ENCODE results near the gene SEZ6L2. TPM values are rescaled to one million over a fixed set of nuclear protein-coding genes. Genes with fewer than 3 reads are reported as not detected.
A peak's percentile ranks its signal among the peaks of the same experiment; 100 is the strongest.
"Not testable (repeated sequence)": the region's sequence is repeated elsewhere in the genome, so short reads cannot be mapped to it uniquely, and the experiment has no call there.

The SEZ6L2 gene
- total RNA-seq, 1 donor from 2014 or later: 15.7 TPM

DNA sequence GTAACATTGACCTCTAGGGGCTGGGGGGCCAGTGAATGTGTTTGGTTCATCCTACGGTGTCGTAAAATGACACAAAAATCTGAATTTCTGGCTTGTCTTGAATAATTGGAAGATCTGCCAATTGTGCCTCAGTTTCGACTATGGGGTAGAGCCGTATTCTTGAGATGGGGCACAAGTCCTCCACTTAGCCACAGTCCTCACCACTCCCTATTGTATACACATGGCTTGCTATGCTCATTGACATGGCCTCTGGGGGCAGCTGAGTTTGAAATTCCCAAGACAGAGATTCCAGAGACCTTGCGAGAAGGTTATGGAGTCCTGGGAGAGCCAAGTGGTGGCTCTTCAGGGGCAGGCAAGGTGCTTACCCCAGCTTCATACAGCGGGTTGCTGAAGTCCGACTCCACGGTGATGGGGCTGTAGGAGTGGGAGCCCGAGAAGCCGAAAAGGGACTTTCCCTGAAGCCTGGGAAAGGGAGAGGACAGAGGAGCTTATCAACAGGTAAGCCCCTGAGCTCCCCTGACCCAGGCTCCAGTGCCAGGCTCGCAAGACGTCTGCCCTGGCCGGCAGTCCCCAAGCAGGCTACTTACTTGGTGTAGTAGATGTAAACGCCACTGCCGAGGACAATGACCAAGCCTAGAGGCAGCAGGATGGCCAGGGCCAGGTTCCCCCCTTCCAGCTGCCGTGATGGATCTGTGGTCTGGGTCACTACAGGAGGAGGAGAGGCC, 27.4 kb downstream of the SEZ6L2 start:
- no peak overlapping the region for H3K4me3 ChIP-seq
- H3K4me1 ChIP-seq: peaks cover 9% of the 10 kb centered on the region
- TF ChIP-seq POLR2A (IDR thresholded peaks at IDR 0.05) (no peak), POLR2AphosphoS5 (IDR thresholded peaks at IDR 0.05; ENCODE audit: insufficient read depth in 1 of 2, low read depth in 1 of 2) (no peak)
- TF ChIP-seq, protein P1, sequence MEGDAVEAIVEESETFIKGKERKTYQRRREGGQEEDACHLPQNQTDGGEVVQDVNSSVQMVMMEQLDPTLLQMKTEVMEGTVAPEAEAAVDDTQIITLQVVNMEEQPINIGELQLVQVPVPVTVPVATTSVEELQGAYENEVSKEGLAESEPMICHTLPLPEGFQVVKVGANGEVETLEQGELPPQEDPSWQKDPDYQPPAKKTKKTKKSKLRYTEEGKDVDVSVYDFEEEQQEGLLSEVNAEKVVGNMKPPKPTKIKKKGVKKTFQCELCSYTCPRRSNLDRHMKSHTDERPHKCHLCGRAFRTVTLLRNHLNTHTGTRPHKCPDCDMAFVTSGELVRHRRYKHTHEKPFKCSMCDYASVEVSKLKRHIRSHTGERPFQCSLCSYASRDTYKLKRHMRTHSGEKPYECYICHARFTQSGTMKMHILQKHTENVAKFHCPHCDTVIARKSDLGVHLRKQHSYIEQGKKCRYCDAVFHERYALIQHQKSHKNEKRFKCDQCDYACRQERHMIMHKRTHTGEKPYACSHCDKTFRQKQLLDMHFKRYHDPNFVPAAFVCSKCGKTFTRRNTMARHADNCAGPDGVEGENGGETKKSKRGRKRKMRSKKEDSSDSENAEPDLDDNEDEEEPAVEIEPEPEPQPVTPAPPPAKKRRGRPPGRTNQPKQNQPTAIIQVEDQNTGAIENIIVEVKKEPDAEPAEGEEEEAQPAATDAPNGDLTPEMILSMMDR (IDR thresholded peaks at IDR 0.05): no peak
- peaks cover under 1% of the 10 kb centered on the region for H3K27me3 ChIP-seq
- no peak overlapping the region for H3K27ac ChIP-seq
- DNase-seq (ENCODE audit: extremely low spot score in 2 of 2): no peak
- intact Hi-C loops (cut with DNase I): no loop called here
- H3K9me3 ChIP-seq: no peaks in the 10 kb centered on the region
- H3K36me3 ChIP-seq: no peaks in the 10 kb centered on the region

DNA sequence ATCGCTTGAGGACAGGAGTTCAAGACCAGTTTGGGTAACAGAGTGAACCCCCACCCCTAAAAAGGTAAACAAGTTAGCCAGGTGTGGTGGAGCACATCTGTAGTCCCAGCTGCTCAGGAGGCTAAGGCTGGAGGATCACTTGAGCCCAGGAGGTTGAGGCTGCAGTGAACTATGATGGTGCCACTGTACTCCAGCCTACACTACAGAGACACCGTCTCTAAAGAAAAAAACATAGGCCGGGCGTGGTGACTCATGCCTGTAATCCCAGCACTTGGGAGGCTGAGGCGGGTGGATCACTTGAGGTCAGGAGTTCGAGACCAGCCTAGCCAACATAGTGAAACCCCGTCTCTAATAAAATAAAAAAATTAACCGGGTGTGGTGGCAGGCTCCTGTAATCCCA, 30.3 kb downstream of the SEZ6L2 start:
- H3K27ac ChIP-seq; H3K4me3 ChIP-seq; H3K36me3 ChIP-seq; intact Hi-C loops (cut with DNase I); H3K4me1 ChIP-seq; H3K9me3 ChIP-seq; DNase-seq (ENCODE audit: extremely low spot score in 2 of 2); H3K27me3 ChIP-seq: not testable (repeated sequence)

DNA sequence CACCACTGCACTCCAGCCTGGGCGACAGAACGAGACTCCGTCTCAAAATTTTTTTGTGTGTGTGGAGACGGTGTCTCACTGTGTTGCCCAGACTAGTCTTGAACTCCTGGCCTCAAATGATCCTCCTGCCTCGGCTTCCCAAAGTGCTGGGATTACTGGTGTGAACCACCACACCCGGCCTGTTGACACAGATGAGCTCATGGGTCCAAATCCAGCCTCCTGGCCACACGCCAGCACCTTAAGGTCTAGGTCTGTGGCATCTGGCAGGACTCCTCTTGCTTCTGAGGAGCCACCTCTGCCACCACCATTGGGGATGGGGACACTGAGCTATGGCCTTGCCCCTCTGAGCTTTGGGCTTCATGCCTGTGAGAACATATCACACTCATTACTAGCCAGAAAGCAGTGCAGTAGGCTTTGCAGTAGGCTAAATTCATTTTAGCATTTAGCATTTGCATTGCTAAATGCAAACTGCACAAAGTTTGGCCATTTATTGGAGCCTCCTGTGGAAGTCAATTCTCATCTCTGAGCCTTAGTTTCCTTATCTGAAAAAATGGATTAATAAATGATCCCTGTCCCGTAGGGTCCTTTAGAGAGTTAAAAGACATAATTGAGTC, 30.8 kb downstream of the SEZ6L2 start:
- Histone ChIP-seq H3K27ac (no peak overlapping the region), H3K9me3 (no peaks in the 10 kb centered on the region), H3K4me3 (no peak overlapping the region), H3K36me3 (no peaks in the 10 kb centered on the region), H3K4me1 (peaks cover 6% of the 10 kb centered on the region), H3K27me3 (no peaks in the 10 kb centered on the region)
- DNase-seq (ENCODE audit: extremely low spot score in 2 of 2): no peak
- TF ChIP-seq POLR2A (IDR thresholded peaks at IDR 0.05) (no peak), POLR2AphosphoS5 (IDR thresholded peaks at IDR 0.05; ENCODE audit: insufficient read depth in 1 of 2, low read depth in 1 of 2) (no peak)
- TF ChIP-seq, protein P1 (IDR thresholded peaks at IDR 0.05): no peak
- intact Hi-C loops (cut with DNase I): no loop called here

DNA sequence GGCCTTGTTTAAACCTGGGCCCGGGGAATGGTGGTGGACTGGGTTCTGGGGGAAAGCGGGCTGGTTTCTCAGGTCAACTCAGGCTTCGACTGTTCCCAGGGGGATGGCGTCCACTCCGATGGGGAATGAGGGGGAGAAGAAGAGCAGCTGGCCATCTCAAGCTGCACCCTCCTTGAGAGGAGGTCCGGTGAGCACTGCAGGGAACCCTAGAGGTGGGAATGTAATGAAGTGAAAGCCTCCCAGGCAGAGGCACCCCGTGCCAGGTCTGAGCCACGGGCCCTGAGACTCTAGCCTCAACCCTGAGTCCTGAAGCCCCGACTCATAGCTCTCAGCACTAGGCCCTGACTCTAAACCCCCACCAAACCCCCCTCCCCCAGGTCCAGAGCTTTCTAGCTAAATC, 35.1 kb downstream of the SEZ6L2 start:
- TF ChIP-seq POLR2AphosphoS5 (IDR thresholded peaks at IDR 0.05; ENCODE audit: insufficient read depth in 1 of 2, low read depth in 1 of 2) (no peak), POLR2A (IDR thresholded peaks at IDR 0.05) (no peak)
- TF ChIP-seq, protein P1 (IDR thresholded peaks at IDR 0.05): no peak
- no peak for DNase-seq (ENCODE audit: extremely low spot score in 2 of 2)
- intact Hi-C loops (cut with DNase I): no loop called here
- H3K27me3 ChIP-seq: no peaks in the 10 kb centered on the region
- peaks cover 0 to 19% of the 10 kb centered on the region in 2 donors for H3K36me3 ChIP-seq
- peaks cover 25% of the 10 kb centered on the region for H3K4me1 ChIP-seq
- no peak overlapping the region for H3K4me3 ChIP-seq
- H3K27ac ChIP-seq: no peak overlapping the region
- H3K9me3 ChIP-seq: no peaks in the 10 kb centered on the region

DNA sequence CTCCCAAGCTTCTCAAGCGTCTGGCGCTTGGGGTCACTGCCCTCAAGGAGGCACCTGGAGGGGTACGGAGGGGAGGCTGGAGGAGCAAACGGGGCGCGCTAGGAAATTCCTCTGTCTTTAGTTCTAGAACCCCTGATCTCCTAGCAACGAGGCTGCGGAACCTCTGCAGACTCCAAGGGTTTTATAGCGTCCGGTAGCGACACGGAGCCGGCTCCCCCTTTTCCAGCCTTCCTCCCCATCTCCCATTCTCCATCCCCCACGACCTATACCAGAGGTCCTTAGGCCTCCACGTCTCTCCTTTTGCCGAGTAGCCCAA, 35.7 kb downstream of the SEZ6L2 start:
- no peaks in the 10 kb centered on the region for H3K27me3 ChIP-seq
- H3K27ac ChIP-seq: peak overlapping the region; percentile 91
- DNase-seq (ENCODE audit: extremely low spot score in 2 of 2): no peak
- H3K4me3 ChIP-seq: peak overlapping the region; percentile 84 to 100
- peaks cover 25% of the 10 kb centered on the region for H3K4me1 ChIP-seq
- TF ChIP-seq POLR2AphosphoS5 (IDR thresholded peaks at IDR 0.05; ENCODE audit: insufficient read depth in 1 of 2, low read depth in 1 of 2) (no peak), POLR2A (IDR thresholded peaks at IDR 0.05) (no peak)
- TF ChIP-seq, protein P1 (IDR thresholded peaks at IDR 0.05): peak in 1 of 3 experiments; percentile 11
- intact Hi-C loops (cut with DNase I): no loop called here
- peaks cover 0 to 25% of the 10 kb centered on the region in 2 donors for H3K36me3 ChIP-seq
- no peaks in the 10 kb centered on the region for H3K9me3 ChIP-seq

Measured in vagina (tissue), 2 donors.